Stimulated activated CD4-positive, alpha-beta T cell treated with anti-CD3 and anti-CD28 coated beads, Interleukin-2, amount 100 ng/mL, for 48 hours (primary cell): ENCODE data around the gene NXPH4.

ENCODE experiments used
- DNase-seq, 2 donors: peaks; one replicate each; pipeline ENCODE4 v3.0.0-alpha.2; 2020

The NXPH4 gene

GRCh38 chr12:57204454-57204853, 12.1 kb upstream of the NXPH4 start:
- no peak for DNase-seq

- no peak for DNase-seq
Observed at GRCh38 chr12:57205186-57205585, 11.4 kb upstream of the NXPH4 start.

GRCh38 chr12:57205931-57206330, 10.7 kb upstream of the NXPH4 start:
- DNase-seq, result no peak

- DNase-seq, result no peak
Observed at GRCh38 chr12:57207731-57208630, 8.6 kb upstream of the NXPH4 start.

GRCh38 chr12:57208631-57209282, 7.8 kb upstream of the NXPH4 start:
- no peak for DNase-seq

DNA sequence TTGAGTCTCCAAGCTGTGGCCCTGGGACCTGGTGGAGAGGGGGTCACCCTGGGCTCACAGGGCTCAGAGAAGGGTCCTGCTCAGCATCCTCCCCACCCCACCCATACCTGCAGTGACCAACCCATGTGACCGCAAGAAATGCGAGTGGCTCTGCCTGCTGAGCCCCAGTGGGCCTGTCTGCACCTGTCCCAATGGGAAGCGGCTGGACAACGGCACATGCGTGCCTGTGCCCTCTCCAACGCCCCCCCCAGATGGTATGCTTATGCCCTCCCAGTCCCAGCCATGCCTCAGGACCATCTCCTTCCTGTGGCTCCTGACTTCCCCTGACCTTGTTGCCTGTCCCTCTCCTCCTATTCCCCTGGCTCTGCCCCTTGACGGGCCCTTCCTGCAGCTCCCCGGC, 6.7 kb upstream of the NXPH4 start:
- DNase-seq, result no peak

DNA sequence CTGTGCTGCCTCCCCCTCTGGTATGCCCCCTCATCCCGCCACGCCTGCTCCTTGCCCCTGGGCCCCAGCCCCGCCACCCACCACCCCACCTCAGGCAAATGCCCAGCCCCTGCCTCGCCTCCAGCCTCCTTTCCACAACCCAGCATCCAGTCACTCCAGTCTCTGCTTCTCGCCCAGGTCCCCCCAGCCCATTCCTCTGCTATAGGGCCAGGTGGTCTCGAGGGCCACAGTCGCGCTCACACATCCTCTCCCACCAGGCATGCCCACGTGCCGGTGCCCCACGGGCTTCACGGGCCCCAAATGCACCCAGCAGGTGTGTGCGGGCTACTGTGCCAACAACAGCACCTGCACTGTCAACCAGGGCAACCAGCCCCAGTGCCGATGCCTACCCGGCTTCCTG, 6.1 kb upstream of the NXPH4 start:
- no peak for DNase-seq

DNA sequence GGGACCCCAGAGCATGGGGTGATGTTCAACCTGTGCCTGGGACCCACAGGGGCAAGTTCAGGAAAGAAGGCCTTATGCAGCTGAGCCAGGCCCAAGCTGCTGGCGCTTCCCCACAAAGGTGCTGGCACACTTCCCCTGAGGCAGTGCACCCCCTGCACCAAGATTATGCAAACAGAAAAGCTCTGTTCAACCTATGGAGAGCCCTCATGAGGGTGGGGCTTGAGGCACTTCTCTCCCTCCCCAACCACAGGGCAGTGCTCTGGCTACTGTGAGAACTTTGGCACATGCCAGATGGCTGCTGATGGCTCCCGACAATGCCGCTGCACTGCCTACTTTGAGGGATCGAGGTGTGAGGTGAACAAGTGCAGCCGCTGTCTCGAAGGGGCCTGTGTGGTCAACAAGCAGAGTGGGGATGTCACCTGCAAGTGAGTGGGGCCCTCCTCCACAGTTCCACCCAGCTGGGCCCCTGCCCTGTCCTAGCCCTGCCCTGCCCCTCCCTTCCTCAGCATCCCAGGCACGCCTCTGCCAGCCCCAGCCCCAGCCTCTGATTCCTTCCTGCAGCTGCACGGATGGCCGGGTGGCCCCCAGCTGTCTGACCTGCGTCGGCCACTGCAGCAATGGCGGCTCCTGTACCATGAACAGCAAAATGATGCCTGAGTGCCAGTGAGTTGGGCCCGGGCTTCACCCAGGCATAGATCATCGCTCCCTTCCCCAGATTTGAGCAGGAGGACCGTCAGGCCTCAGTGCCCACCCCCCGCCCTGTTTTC, 5.5 kb upstream of the NXPH4 start:
- DNase-seq, result no peak

DNA sequence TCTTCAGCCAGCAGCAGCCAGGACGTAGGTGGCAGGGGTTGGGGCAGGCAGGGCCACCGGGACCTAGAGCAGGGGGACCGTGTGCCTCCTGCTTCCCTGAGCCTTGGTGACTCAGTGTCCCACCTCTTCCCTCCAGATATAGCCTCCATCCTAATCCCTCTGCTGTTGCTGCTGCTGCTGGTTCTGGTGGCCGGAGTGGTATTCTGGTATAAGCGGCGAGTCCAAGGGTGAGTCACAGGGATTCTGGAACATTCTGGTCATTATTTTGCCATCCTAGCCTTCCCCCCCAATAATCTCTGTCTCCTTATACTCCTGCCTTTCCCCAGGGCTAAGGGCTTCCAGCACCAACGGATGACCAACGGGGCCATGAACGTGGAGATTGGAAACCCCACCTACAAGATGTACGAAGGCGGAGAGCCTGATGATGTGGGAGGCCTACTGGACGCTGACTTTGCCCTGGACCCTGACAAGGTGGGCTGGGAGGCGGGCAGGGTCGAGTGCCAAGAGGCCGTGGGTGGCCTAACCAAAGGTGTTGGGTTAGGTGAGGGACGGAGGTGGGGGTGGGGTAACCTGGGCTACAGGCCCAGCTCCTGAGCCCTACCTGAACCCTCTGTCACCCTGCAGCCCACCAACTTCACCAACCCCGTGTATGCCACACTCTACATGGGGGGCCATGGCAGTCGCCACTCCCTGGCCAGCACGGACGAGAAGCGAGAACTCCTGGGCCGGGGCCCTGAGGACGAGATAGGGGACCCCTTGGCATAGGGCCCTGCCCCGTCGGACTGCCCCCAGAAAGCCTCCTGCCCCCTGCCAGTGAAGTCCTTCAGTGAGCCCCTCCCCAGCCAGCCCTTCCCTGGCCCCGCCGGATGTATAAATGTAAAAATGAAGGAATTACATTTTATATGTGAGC, 4.5 kb upstream of the NXPH4 start:
- DNase-seq, result no peak

GRCh38 chr12:57212701-57213057, 3.9 kb upstream of the NXPH4 start:
- DNase-seq, result no peak

DNA sequence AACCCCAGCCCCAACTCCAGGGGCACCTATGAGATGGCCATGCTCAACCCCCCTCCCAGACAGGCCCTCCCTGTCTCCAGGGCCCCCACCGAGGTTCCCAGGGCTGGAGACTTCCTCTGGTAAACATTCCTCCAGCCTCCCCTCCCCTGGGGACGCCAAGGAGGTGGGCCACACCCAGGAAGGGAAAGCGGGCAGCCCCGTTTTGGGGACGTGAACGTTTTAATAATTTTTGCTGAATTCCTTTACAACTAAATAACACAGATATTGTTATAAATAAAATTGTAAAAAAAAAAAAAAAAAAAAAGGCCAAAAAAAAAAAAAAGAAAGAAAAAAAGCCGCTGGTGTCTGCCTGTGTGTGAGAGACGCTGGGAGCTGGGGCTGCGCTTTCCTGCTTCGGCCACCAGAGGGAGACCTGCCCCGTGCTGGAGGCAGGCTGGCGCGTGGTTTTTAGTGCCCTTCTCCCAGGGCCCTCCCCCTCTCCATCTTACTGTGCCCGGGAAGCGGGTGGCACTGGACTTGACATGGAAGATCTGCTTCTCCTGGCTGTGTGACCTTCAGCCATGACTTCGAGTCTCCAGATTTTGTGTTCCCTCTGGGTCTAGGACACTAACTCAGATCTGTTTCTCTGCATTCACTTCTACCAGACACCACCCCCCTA, 3.4 kb upstream of the NXPH4 start:
- peak; percentile 83 to 87 for DNase-seq

GRCh38 chr12:57213763-57214397, 2.7 kb upstream of the NXPH4 start:
- DNase-seq, result no peak

- peak; percentile 65 to 67 for DNase-seq
Observed at GRCh38 chr12:57214398-57214781, 2.2 kb upstream of the NXPH4 start.

DNA sequence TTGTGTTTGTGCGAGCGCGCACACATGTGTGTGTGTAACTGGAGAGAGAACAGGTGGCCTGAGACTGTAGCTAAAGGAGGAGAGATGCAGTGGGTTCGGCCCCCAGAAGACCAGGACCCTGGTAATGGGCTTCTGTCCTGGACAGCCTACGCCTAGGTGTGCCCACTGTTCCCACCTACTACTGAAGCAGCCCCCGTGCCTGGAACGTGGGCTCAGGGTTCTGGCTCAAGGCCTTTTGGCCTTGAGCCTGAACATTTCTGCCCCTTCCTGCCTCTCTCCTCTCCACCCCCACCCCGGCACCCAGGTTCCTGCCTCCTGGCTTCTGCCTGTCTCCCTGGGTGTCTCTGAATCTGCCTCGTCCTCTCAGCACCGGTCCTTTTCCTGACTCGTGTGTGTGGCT, 1.5 kb upstream of the NXPH4 start:
- no peak for DNase-seq

DNA sequence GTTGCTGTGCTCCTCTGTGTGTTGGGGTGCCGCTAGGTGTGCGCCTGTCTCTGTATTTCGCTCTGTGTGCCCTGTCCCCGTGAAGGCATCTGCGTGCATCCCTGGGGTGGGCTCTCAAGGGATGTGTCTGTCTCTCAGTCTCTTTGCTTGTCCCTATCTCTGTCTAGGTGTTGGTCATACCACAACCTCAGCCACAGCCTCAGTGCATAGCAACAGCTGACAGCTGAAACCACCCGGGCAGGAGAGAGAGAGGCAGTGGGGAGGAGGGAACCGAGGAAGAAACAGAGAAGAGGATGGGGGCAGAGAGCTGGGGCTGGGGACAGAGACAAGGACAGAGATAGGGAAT, 953 bp upstream of the NXPH4 start:
- DNase-seq, result no peak

GRCh38 chr12:57216921-57217879, 606 bp downstream of the NXPH4 start:
- no peak for DNase-seq

DNA sequence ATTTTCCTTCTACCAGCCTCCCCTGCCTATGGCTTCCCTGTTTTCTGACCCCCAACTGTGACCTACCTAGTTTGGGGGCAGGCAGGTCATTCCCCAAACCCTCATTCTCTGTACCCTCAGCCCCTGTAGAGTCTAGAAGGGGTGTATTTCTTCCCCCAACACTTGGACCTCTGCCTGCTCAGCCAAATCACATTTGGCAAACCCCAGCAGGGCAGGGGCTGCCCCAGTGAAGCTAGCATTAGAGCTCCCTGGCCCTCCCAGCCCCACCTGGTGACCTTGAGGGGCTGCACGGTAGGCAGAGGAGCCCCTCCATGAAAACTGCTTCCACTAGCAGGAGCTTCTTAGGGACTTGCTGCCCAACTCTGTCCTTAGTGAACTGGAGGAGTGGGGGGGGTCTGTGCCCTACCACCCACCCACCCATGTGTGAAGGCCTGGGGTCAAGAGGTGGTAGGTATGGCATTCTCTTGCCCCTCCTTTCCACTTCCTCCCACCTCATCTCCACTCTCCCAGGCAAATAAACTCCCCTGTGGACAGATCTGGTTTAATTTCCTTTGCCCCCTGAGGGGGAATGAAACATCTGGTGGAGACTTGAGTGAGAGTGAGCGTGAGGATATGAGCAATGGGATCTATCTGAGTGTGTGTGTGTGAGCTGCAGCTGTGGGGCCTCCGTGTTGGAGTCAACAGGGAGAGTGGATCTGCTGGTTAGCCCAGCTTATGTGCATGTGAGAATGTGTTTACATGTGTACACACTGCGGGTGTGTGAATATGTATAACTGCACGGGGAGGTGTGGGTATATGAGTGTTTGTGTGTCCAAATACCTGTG, 1.6 kb downstream of the NXPH4 start:
- no peak for DNase-seq

GRCh38 chr12:57219205-57219992, 2.8 kb downstream of the NXPH4 start:
- DNase-seq, result no peak
